PC-3 (cell line): ENCODE measurements around the gene PTPRN2. TPM values are rescaled to one million over a fixed set of nuclear protein-coding genes. Genes with fewer than 3 reads are reported as not detected.

Source experiments
- ATAC-seq: fragments of 200-7000 bp; cut with Tn5 transposase; 2 replicates; pipeline ENCODE4 v1.9.1; 2020; ENCODE audit warnings: mild to moderate bottlenecking, moderate library complexity
- BruUV-seq: library from RNA; stranded (reverse); fragments of 400-500 nt; replicated peaks from 2 replicates; lab custom pipeline; 2021; lab: Mats Ljungman, UMichigan
- CTCF ChIA-PET: fragments of 300-600 bp; sonication (Branson Sonifier 250); formaldehyde crosslinking; loops from one replicate; lab custom pipeline; 2022; ENCODE audit warnings: antibody characterized with exemption; lab: Charles Lee
- POLR2A ChIA-PET: fragments of 300-600 bp; sonication (Branson Sonifier 250); formaldehyde crosslinking; loops from one replicate; lab custom pipeline; 2022; ENCODE audit warnings: antibody characterized with exemption; ENCODE audit not compliant: unreplicated experiment; lab: Charles Lee
- DNase-seq: peaks from one replicate; pipeline ENCODE4 v3.0.0-alpha.2; 2015
- H2AFZ ChIP-seq: fragments of 300-600 bp; sonication (generic); 2 replicates; pipeline ENCODE4 v1.6.0; 2016; ENCODE audit warnings: antibody characterized with exemption, low read length
- H3F3A ChIP-seq: fragments of 300-600 bp; sonication (generic); one replicate; pipeline ENCODE4 v1.6.0; 2017; ENCODE audit warnings: antibody characterized with exemption, low read length, control low read depth, mild to moderate bottlenecking; ENCODE audit not compliant: unreplicated experiment
- H3K27ac ChIP-seq: fragments of 300-600 bp; sonication (generic); 2 replicates; pipeline ENCODE4 v1.5.1; 2016; ENCODE audit warnings: mild to moderate bottlenecking, low read length
- H3K27me3 ChIP-seq: fragments of 300-600 bp; sonication (generic); 2 replicates; pipeline ENCODE4 v1.6.1; 2016; ENCODE audit warnings: low read length, mixed read lengths
- H3K36me3 ChIP-seq: fragments of 300-600 bp; sonication (generic); 2 replicates; pipeline ENCODE4 v1.6.1; 2016; ENCODE audit warnings: low read depth, mixed run types, low read length, mixed read lengths
- H3K4me1 ChIP-seq: fragments of 300-600 bp; sonication (generic); 2 replicates; pipeline ENCODE4 v1.5.1; 2016; ENCODE audit warnings: low read length; ENCODE audit not compliant: insufficient read depth
- H3K4me2 ChIP-seq: fragments of 300-600 bp; sonication (generic); 2 replicates; pipeline ENCODE4 v1.6.0; 2016; ENCODE audit warnings: low read length
- H3K4me3 ChIP-seq: fragments of 300-600 bp; sonication (generic); 2 replicates; pipeline ENCODE4 v1.5.1; 2016; ENCODE audit warnings: mild to moderate bottlenecking, low read length, mixed read lengths
- H3K79me2 ChIP-seq: fragments of 300-600 bp; sonication (generic); 2 replicates; pipeline ENCODE4 v1.6.1; 2017; ENCODE audit warnings: low read length, mixed read lengths
- H3K9ac ChIP-seq: fragments of 300-600 bp; sonication (generic); 2 replicates; pipeline ENCODE4 v1.6.0; 2016; ENCODE audit warnings: mild to moderate bottlenecking, low read length
- H3K9me2 ChIP-seq: fragments of 300-600 bp; sonication (generic); replicated peaks from 2 replicates; pipeline ENCODE4 v1.6.1; 2016; ENCODE audit warnings: mixed run types, low read length, mixed read lengths
- H3K9me3 ChIP-seq: fragments of 300-600 bp; sonication (generic); 2 replicates; pipeline ENCODE4 v1.6.1; 2016; ENCODE audit warnings: low read length, mixed read lengths
- H4K20me1 ChIP-seq: fragments of 300-600 bp; sonication (generic); 2 replicates; pipeline ENCODE4 v1.6.1; 2016; ENCODE audit warnings: low read length, mixed read lengths
- CTCF ChIP-seq: fragments of 300-600 bp; sonication (generic); conservative IDR thresholded peaks from 2 replicates; pipeline ENCODE4 v1.5.1; 2017; ENCODE audit warnings: antibody characterized with exemption, low read depth, mild to moderate bottlenecking, low read length
- EZH2 ChIP-seq: fragments of 300-600 bp; sonication (generic); IDR thresholded peaks from one replicate; pipeline ENCODE4 v1.6.1; 2017; ENCODE audit warnings: antibody characterized with exemption, mild to moderate bottlenecking, low read length; ENCODE audit not compliant: unreplicated experiment
- EZH2phosphoT487 ChIP-seq: fragments of 300-600 bp; sonication (generic); IDR thresholded peaks from 2 replicates; pipeline ENCODE4 v1.6.1; 2018; ENCODE audit warnings: mild to moderate bottlenecking, antibody characterized with exemption, low read length, borderline replicate concordance
- intact Hi-C: fragments of 100-400 bp; cut with micrococcal nuclease; formaldehyde crosslinking; loops from 2 replicates; pipeline ENCODE4 v1.9.0; 2023
- total RNA-seq: library from RNA; depleted of rRNA; stranded (reverse); fragments of >200 nt; gene quantifications from 2 replicates; pipeline ENCODE4 v1.2.3, GENCODE V29; 2014

Gene PTPRN2
- total RNA-seq, 1 experiment from 2014 or later: 3.2 TPM

- Histone ChIP-seq H4K20me1 (no peaks in the 10 kb centered on the region), H3K4me2 (no peak overlapping the region), H3K4me1 (no peaks in the 10 kb centered on the region), H3K27ac (no peak overlapping the region), H3K9me3 (peaks cover 35% of the 10 kb centered on the region), H3K9me2 (no peaks in the 10 kb centered on the region), H3K9ac (no peak overlapping the region), H3K4me3 (no peak overlapping the region), H3K79me2 (no peaks in the 10 kb centered on the region), H2AFZ (no peak overlapping the region), H3F3A (peaks cover 30% of the 10 kb centered on the region), H3K27me3 (peaks cover 10% of the 10 kb centered on the region; the same call in 1 of the 2 replicates), H3K36me3 (no peaks in the 10 kb centered on the region; the same call in 1 of the 2 replicates)
- POLR2A ChIA-PET: no interaction called here
- intact Hi-C loops: no loop called here
- ATAC-seq (no peak), DNase-seq (no peak)
- BruUV-seq: no TSS peak
- CTCF ChIA-PET: no interaction called here
- TF ChIP-seq EZH2 (no peak), EZH2phosphoT487 (no peak), CTCF (no peak)
These were observed 658.0 kb downstream of the PTPRN2 start for GRCh38 chr7:157929671-157930070.

GRCh38 chr7:157928808-157929425 is 658.7 kb downstream of the PTPRN2 start:
- Histone ChIP-seq H3K9ac (no peak overlapping the region), H2AFZ (no peak overlapping the region), H3K36me3 (no peaks in the 10 kb centered on the region), H4K20me1 (no peaks in the 10 kb centered on the region), H3K9me3 (peaks cover 27% of the 10 kb centered on the region), H3K9me2 (no peaks in the 10 kb centered on the region), H3F3A (peaks cover 22% of the 10 kb centered on the region), H3K27me3 (peaks cover 10% of the 10 kb centered on the region; the same call in 1 of the 2 replicates), H3K79me2 (no peaks in the 10 kb centered on the region), H3K4me2 (no peak overlapping the region), H3K4me1 (no peaks in the 10 kb centered on the region), H3K27ac (no peak overlapping the region), H3K4me3 (no peak overlapping the region)
- CTCF ChIA-PET: no interaction called here
- TF ChIP-seq EZH2phosphoT487 (no peak), CTCF (no peak), EZH2 (no peak)
- intact Hi-C loops: no loop called here
- ATAC-seq (no peak), DNase-seq (no peak)
- BruUV-seq: no TSS peak
- POLR2A ChIA-PET: no interaction called here

GRCh38 chr7:157928171-157928794 is 659.3 kb downstream of the PTPRN2 start:
- peaks cover 18% of the 10 kb centered on the region for H3F3A ChIP-seq
- no peaks in the 10 kb centered on the region for H3K4me1 ChIP-seq
- ChIA-PET CTCF (no interaction called here), POLR2A (no interaction called here)
- intact Hi-C loops: no loop called here
- no peak overlapping the region for H3K4me3 ChIP-seq
- TF ChIP-seq CTCF (no peak), EZH2phosphoT487 (no peak), EZH2 (no peak)
- no peak overlapping the region for H2AFZ ChIP-seq
- DNase-seq (no peak), ATAC-seq (no peak)
- no peaks in the 10 kb centered on the region for H3K79me2 ChIP-seq
- H3K9ac ChIP-seq: no peak overlapping the region
- H3K27ac ChIP-seq: no peak overlapping the region
- H3K9me2 ChIP-seq: no peaks in the 10 kb centered on the region
- H3K27me3 ChIP-seq: peaks cover 13% of the 10 kb centered on the region
- no peaks in the 10 kb centered on the region for H4K20me1 ChIP-seq
- no peak overlapping the region for H3K4me2 ChIP-seq
- H3K36me3 ChIP-seq: no peaks in the 10 kb centered on the region
- H3K9me3 ChIP-seq: peaks cover 24% of the 10 kb centered on the region
- BruUV-seq: no TSS peak
